GF-D8 (cell line): Measurements from ENCODE around the gene NUMB.

Experiments used
- DNase-seq: peaks from one replicate; lab custom pipeline; 2025; lab: John Stamatoyannopoulos, UW

The NUMB gene

DNA sequence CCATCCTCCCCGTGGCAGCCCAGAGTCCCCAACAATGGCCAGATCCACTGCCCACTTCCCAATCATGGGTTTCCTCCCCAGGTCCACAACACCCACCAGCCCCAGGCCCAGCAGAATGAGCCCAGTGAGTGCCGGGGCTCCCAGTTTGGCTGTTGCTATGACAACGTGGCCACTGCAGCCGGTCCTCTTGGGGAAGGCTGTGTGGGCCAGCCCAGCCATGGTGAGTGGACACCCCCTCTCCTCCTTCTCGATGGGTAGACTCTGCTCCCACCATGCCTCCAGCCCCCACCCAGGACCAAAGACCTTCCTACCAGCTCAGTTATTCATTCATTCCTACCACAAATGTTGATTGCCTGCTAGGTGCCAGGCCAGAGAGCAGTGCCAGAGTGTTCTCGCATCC, 197.3 kb downstream of the NUMB start:
- DNase-seq: no peak

DNA sequence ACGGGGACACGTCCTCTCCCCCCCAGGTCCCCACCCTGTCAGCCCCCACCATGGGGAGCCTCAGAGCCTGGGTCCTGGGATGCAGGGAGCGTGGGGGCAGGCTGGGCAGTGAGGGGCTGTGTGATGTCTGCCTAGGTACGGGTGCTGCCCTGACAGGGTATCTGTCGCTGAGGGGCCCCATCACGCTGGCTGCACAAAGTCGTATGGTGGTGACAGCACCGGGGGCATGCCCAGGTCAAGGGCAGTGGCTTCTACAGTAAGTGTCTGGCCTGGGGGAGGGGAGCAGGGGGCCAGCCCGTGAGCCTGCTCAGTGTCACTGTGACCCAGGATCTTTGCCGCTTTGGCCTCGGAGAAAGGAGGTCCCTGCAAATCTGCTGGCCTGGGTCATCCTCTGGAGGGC, 197.8 kb downstream of the NUMB start:
- DNase-seq: no peak

GRCh38 chr14:73259837-73260236, 198.5 kb downstream of the NUMB start:
- no peak for DNase-seq

DNA sequence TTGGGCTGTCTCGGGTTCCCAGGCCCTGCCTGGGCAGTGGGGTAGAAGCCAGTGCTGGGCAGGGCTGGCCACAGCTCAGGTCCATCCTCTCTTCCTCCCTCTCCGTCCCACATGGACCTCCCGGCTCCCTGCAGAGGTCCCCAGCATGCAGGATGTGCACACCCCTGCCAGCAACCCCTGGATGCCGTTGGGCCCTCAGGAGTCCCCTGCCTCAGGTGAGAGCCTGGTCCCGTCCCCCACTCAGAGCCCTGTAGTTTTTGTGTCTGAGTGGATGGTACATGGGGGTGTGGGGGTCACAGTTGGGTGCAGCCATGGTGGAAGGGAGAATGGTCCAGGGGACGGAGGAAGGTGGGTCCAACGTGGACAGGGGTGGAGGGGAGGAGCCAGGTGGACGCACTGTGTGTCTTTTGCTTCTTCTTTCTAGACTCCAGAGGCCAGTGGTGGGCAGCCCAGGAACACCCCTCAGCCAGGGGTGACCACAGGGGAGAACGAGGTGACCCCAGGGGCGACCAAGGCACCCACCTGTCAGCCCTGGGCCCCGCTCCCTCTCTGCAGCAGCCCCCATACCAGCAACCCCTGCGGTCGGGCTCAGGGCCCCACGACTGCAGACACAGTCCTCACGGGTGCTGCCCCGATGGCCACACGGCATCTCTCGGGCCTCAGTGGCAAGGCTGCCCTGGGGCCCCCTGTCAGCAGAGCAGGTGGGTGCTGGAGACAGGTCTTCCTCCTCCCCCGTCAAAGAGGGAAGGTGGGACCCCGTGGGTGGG, 199.3 kb downstream of the NUMB start:
- no peak for DNase-seq

DNA sequence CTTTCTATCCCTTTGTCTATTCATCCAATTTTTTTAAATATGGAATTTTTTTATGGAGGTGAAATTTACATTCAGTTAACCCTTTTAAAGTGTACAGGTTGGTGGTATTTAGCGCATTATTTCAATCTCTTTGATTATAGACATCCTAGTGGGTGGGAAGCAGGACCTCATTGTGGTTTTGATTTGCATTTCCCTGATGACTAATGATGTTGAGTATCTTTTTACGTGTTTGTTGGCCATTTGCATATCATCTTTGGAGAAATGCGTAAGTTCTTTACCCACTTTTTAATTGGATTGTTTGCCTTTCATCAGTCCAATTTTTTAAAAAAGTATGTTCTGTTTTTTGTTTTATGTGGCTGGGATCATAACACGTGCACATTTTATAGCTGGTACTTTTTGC, 200.3 kb downstream of the NUMB start:
- no peak for DNase-seq

GRCh38 chr14:73255693-73256225, 202.6 kb downstream of the NUMB start:
- DNase-seq: no peak

DNA sequence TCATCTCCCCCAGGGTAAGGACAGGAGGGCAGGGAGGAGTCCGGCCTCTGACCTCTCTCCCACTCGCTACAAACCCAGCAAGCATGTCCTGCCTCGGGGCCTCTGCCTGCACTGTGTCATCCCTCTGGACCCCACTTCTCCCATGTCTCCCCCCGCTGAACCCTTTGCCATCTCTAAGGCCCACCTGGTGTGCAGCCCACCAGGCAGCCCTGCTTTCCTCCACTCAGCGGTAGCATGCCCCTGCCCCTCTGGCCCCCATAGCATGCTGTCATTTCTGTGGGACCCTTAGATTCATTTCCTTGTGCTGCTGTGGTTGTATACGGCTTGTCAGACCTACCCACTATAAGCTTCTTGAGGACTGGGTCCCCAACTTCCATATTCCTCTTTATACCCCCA, 203.3 kb downstream of the NUMB start:
- no peak for DNase-seq

- no peak for DNase-seq
Observed at GRCh38 chr14:73254247-73255004, 203.9 kb downstream of the NUMB start.

DNA sequence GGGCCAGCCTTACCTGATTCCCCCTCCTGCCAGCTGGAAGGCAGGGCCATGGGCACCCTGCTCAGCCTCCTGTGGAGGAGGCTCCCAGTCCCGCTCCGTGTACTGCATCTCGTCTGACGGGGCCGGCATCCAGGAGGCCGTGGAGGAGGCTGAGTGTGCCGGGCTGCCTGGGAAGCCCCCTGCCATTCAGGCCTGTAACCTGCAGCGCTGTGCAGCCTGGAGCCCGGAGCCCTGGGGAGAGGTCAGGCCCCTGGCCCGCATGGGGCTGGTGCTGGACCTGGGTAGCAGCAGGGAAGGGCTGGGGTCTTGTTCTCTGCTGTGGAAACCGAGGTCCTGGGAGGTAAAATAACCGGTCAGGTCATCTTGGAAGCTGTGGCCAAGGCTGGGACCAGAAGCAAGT, 204.6 kb downstream of the NUMB start:
- DNase-seq: no peak

- no peak for DNase-seq
Observed at GRCh38 chr14:73253323-73253610, 205.1 kb downstream of the NUMB start.

DNA sequence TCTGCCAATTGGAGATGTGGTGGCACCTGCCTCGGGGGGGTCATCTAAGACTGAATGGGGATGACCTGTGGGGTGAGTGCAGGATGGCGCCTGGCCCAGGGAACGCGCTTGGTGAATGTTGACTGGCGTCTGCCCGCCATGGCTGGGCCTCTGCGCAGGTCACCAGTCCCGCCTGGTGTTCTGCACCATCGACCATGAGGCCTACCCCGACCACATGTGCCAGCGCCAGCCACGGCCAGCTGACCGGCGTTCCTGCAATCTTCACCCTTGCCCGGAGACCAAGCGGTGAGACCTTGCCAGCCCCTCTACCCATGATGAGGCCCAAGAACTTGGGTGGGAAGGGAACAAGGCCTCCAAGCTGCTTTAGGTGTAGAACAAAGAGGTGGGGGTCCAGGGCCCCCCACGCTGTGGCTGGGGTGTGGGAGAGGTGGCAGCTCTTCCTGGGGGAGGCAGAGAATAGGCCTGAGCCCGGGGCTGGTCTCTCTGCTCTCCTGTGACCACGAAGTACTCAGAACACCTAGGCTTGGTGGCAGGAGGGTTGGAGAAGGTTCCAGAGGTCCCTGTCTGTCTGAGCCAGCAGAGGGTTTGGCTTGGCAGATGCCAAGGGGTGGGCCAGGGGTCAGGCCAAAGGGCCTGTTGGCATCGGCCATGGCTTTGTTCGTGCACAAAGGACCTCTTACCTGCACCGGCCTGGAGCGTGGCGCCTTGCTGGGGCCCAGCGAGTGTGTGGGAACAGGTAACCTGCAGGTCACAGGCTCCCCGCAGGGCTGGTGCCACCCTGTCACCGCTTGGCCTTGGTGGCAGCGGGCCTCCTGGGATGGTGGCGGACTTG, 205.6 kb downstream of the NUMB start:
- no peak for DNase-seq

GRCh38 chr14:73251516-73252215, 206.7 kb downstream of the NUMB start:
- DNase-seq: no peak

GRCh38 chr14:73250781-73251500, 207.4 kb downstream of the NUMB start:
- DNase-seq: no peak

DNA sequence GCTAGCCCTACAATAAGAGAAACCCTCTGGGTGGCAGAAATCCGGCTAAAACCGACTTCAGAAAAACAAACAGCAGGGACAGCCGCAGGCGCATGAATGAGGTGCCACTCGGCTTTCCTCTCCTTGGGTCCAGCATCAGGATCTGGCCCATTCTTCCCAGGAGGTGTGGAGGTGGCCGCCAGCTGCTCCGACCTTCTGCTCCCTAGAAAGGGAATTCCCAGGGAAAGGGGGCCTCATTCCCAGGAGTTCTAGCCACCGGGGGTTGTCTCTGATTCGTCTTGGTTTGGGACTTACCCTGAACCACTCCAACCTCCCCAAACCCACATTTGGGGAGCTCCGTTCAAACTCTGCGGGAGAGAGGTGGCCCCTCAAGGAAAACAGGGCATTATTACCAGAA, 208.0 kb downstream of the NUMB start:
- DNase-seq: no peak

DNA sequence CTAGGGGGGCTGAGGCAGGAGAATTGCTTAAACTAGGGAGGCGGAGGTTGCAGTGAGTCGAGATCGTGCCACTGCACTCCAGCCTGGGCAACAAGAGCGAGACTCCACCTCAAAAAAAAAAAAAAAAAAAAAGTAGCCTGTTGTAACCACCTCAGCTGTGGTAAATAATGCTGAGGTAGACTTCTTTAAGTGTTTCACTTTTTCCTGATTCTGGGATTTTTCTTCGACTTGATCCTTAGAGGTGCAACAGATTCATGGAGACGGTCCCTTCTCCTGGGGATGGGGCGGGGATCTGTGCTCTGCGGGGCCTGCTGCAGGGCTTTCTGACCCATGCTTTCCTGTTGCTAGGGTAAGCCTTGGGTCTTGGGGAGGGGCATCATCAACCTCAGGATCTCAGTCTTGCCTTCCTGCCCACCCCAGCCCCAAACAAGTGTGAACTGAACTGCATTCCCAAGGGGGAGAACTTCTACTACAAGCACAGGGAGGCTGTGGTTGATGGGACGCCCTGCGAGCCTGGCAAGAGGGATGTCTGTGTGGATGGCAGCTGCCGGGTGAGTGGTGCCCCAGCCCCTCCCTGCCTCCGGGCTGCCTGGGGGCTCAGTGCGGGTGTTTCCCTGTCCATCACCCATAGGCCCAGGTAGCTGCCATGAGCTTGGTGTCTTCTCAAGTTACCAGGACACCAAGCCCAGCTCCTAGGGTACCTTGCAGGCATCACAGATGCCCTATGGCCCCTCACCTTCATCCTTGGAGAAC, 208.6 kb downstream of the NUMB start:
- DNase-seq: no peak

DNA sequence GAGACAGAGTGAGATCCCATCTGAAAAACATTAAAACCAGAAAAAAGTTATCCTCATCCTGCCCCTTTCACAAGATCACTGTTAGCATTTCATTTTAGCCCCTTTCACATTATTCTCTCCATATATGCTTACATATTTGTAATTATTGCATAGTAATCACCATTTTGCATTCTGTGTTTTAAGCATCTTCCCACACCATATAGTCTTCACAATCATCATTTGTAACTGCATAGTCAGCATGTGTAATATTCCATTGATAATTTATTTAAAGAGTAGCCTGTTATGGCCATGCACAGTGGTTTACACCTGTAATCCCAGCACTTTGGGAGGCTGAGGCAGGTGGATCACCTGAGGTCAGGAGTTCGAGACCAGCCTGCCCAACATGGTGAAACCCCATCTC, 209.2 kb downstream of the NUMB start:
- no peak for DNase-seq

- no peak for DNase-seq
Observed at GRCh38 chr14:73248108-73248868, 210.1 kb downstream of the NUMB start.

GRCh38 chr14:73246387-73247150, 211.8 kb downstream of the NUMB start:
- DNase-seq: no peak
